Fibroblast of villous mesenchyme (primary cell): ENCODE data around the gene CAMK1D. TPM values are rescaled to one million over a fixed set of nuclear protein-coding genes. Genes with fewer than 3 reads are reported as not detected.

ENCODE experiments used
- DNase-seq: peaks from one replicate; pipeline ENCODE4 v3.0.0-alpha.2; 2010; ENCODE audit warnings: low read depth
- H3K4me3 ChIP-seq: 2 replicates; pipeline ENCODE4 v1.5.1; 2011; ENCODE audit warnings: low read depth, mild to moderate bottlenecking, low read length
- CTCF ChIP-seq: IDR thresholded peaks from 2 replicates; pipeline ENCODE4 v1.5.1; 2012; ENCODE audit warnings: low read depth, mild to moderate bottlenecking, low read length; ENCODE audit not compliant: insufficient read depth
- total RNA-seq: library from RNA; depleted of rRNA; stranded (reverse); fragments of >200 nt; gene quantifications from 2 replicates; pipeline ENCODE4 v1.2.3, GENCODE V29; 2012

CAMK1D gene
- total RNA-seq, 1 donor: 1.3 TPM

GRCh38 chr10:12649012-12649584 lies 299.8 kb downstream of the CAMK1D start:
- no peak for DNase-seq
- no peak overlapping the region for H3K4me3 ChIP-seq
- no peak for TF ChIP-seq CTCF

- no peak for TF ChIP-seq CTCF
- no peak overlapping the region for H3K4me3 ChIP-seq
- DNase-seq: no peak
Observed at GRCh38 chr10:12650122-12650521, 300.8 kb downstream of the CAMK1D start.

GRCh38 chr10:12650538-12651298 lies 301.4 kb downstream of the CAMK1D start:
- no peak for DNase-seq
- no peak overlapping the region for H3K4me3 ChIP-seq
- TF ChIP-seq CTCF: no peak

- no peak for DNase-seq
- no peak for TF ChIP-seq CTCF
- H3K4me3 ChIP-seq: no peak overlapping the region
Observed at GRCh38 chr10:12655940-12656339, 306.6 kb downstream of the CAMK1D start.

GRCh38 chr10:12656518-12657142 lies 307.3 kb downstream of the CAMK1D start:
- H3K4me3 ChIP-seq: no peak overlapping the region
- peak; percentile 74 for DNase-seq
- TF ChIP-seq CTCF: peak; percentile 83

GRCh38 chr10:12657489-12657888 lies 308.1 kb downstream of the CAMK1D start:
- DNase-seq: no peak
- H3K4me3 ChIP-seq: no peak overlapping the region
- no peak for TF ChIP-seq CTCF
